NCI-H1092 treated with DMSO at 0.1 percent for 48 hours (cell line): Measurements from ENCODE around the gene FGF22.
"Not testable (repeated sequence)": the region's sequence is repeated elsewhere in the genome, so short reads cannot be mapped to it uniquely, and the experiment has no call there.

Experiments used
- DNase-seq: peaks from one replicate; lab custom pipeline; 2025; lab: John Stamatoyannopoulos, UW

Gene FGF22

GRCh38 chr19:639253-640160 lies at the start of gene FGF22:
Gene FGF22 (plus strand): TSS chr19:639879. CDS start chr19:639926, 47 bp downstream.
- DNase-seq = peak; percentile 77

- DNase-seq = peak; percentile 28
Observed at GRCh38 chr19:590396-590745, 49.3 kb upstream of the FGF22 start.

GRCh38 chr19:590750-591098 lies 49.0 kb upstream of the FGF22 start:
- no peak for DNase-seq

GRCh38 chr19:591099-591958 lies 48.4 kb upstream of the FGF22 start:
- DNase-seq = no peak

- no peak for DNase-seq
Observed at GRCh38 chr19:592101-592500, 47.6 kb upstream of the FGF22 start.

- no peak for DNase-seq
Observed at GRCh38 chr19:593055-593454, 46.6 kb upstream of the FGF22 start.

- DNase-seq = no peak
Observed at GRCh38 chr19:593505-593904, 46.2 kb upstream of the FGF22 start.

- no peak for DNase-seq
Observed at GRCh38 chr19:594265-594870, 45.3 kb upstream of the FGF22 start.

GRCh38 chr19:595326-596262 lies 44.1 kb upstream of the FGF22 start:
- no peak for DNase-seq

GRCh38 chr19:596263-596655 lies 43.4 kb upstream of the FGF22 start:
- no peak for DNase-seq

GRCh38 chr19:597406-598315 lies 42.0 kb upstream of the FGF22 start:
- no peak for DNase-seq

GRCh38 chr19:601310-601709 lies 38.4 kb upstream of the FGF22 start:
- DNase-seq = no peak

GRCh38 chr19:601790-602189 lies 37.9 kb upstream of the FGF22 start:
- DNase-seq = no peak

- DNase-seq = no peak
Observed at GRCh38 chr19:602391-603301, 37.0 kb upstream of the FGF22 start.

GRCh38 chr19:603302-603639 lies 36.4 kb upstream of the FGF22 start:
- not testable (repeated sequence) for DNase-seq

- DNase-seq = not testable (repeated sequence)
Observed at GRCh38 chr19:603779-604178, 35.9 kb upstream of the FGF22 start.

- no peak for DNase-seq
Observed at GRCh38 chr19:604355-604754, 35.3 kb upstream of the FGF22 start.

- DNase-seq = not testable (repeated sequence)
Observed at GRCh38 chr19:605061-605971, 34.4 kb upstream of the FGF22 start.
